Measurements from ENCODE around the gene CDH26. TPM values are rescaled to one million over a fixed set of nuclear protein-coding genes. Genes with fewer than 3 reads are reported as not detected.

The CDH26 gene
- total RNA-seq, 6 experiments from 2014 or later = 0.17 to 0.27 TPM; not detected in 4

GRCh38 chr20:59985164-59985563 lies 26.9 kb downstream of the CDH26 start:
- no peak for DNase-seq
- H3K4me1 Mint-ChIP-seq (ENCODE audit: low read depth) = peaks cover 19% of the 10 kb centered on the region
- H3K9me3 Mint-ChIP-seq = no peaks in the 10 kb centered on the region
- H3K36me3 Mint-ChIP-seq (ENCODE audit: low read depth) = no peaks in the 10 kb centered on the region
- peaks cover 15% of the 10 kb centered on the region for H3K27me3 Mint-ChIP-seq (ENCODE audit: insufficient read depth)
- H3K27ac Mint-ChIP-seq = no peak overlapping the region
- no peak overlapping the region for H3K4me3 Mint-ChIP-seq
- TF ChIP-seq, protein P1, sequence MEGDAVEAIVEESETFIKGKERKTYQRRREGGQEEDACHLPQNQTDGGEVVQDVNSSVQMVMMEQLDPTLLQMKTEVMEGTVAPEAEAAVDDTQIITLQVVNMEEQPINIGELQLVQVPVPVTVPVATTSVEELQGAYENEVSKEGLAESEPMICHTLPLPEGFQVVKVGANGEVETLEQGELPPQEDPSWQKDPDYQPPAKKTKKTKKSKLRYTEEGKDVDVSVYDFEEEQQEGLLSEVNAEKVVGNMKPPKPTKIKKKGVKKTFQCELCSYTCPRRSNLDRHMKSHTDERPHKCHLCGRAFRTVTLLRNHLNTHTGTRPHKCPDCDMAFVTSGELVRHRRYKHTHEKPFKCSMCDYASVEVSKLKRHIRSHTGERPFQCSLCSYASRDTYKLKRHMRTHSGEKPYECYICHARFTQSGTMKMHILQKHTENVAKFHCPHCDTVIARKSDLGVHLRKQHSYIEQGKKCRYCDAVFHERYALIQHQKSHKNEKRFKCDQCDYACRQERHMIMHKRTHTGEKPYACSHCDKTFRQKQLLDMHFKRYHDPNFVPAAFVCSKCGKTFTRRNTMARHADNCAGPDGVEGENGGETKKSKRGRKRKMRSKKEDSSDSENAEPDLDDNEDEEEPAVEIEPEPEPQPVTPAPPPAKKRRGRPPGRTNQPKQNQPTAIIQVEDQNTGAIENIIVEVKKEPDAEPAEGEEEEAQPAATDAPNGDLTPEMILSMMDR (IDR thresholded peaks at IDR 0.05) = no peak

DNA sequence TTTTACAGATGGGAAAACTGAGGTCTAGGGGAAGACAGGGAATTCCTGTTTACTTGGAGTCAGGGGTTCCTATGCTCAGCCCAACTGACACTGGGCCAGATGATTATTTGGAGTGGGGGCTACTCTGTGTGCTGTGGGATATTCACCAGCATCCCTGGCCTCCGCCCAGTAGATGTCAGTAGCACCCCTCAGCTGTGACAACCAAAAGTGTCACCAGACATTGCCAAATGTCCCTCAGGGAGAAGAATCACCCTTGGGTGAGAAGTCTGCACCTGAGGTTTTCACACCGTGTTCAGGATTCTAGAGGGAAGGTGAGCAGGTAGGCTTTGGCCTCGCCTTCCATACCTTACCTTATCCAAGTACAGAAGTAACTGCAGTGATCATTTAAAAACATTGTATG lies 27.6 kb downstream of the CDH26 start:
- DNase-seq = no peak
- Mint-ChIP-seq H3K36me3 (ENCODE audit: low read depth) (no peaks in the 10 kb centered on the region), H3K27ac (no peak overlapping the region), H3K9me3 (no peaks in the 10 kb centered on the region), H3K4me1 (ENCODE audit: low read depth) (peaks cover 19% of the 10 kb centered on the region), H3K4me3 (no peak overlapping the region), H3K27me3 (ENCODE audit: insufficient read depth) (peaks cover 20% of the 10 kb centered on the region)
- TF ChIP-seq, protein P1 (IDR thresholded peaks at IDR 0.05) = peak; percentile 13; the same call in 1 of the 2 replicates

DNA sequence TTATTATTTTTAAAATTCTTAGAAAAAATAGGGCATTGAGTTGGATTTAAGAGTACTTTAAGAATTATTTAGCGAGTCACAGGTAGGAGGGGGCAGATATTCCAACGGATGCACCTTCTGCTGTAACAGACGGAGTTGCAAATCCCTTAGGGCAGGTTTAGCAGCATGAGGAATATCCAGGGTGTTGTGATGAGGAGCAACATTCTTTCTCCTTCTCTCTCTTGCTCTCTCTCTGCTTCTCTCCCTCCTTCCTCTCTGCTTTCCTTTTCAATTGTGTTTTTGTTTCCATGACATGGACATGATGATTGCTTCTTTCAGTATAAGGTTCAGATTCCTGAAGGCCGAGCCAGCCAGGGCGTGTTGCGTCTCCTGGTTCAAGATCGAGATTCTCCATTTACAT lies 28.9 kb downstream of the CDH26 start:
- H3K9me3 Mint-ChIP-seq = no peaks in the 10 kb centered on the region
- TF ChIP-seq, protein P1 (IDR thresholded peaks at IDR 0.05) = no peak
- H3K27me3 Mint-ChIP-seq (ENCODE audit: insufficient read depth) = peaks cover 20% of the 10 kb centered on the region
- no peak overlapping the region for H3K4me3 Mint-ChIP-seq
- H3K27ac Mint-ChIP-seq = no peak overlapping the region
- no peak for DNase-seq
- peaks cover 29% of the 10 kb centered on the region for H3K4me1 Mint-ChIP-seq (ENCODE audit: low read depth)
- no peaks in the 10 kb centered on the region for H3K36me3 Mint-ChIP-seq (ENCODE audit: low read depth)

DNA sequence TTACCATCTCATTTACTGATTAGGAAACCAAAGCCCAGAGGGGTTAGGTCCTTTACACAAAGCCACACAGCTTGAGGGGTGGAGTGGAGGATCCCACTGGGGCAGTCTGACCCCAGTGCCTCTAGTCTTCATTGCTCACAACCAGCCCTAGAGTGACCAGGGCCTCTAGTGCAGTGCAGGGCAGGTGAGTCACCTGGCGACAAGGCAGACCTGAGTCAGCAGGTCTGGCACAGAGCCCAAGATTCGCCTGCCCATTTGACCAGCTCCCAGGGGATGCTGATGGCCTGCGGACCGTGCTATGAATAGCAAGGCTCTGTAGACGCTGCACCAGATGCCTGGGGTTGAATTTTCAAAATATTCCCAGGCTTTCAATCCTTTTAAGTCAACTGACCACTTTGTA lies 29.9 kb downstream of the CDH26 start:
- peak; percentile 32 for DNase-seq
- peaks cover 17% of the 10 kb centered on the region for H3K27me3 Mint-ChIP-seq (ENCODE audit: insufficient read depth)
- H3K9me3 Mint-ChIP-seq = no peaks in the 10 kb centered on the region
- no peak overlapping the region for H3K27ac Mint-ChIP-seq
- TF ChIP-seq, protein P1 (IDR thresholded peaks at IDR 0.05) = no peak
- peaks cover 35% of the 10 kb centered on the region for H3K4me1 Mint-ChIP-seq (ENCODE audit: low read depth)
- H3K4me3 Mint-ChIP-seq = no peak overlapping the region
- H3K36me3 Mint-ChIP-seq (ENCODE audit: low read depth) = no peaks in the 10 kb centered on the region

DNA sequence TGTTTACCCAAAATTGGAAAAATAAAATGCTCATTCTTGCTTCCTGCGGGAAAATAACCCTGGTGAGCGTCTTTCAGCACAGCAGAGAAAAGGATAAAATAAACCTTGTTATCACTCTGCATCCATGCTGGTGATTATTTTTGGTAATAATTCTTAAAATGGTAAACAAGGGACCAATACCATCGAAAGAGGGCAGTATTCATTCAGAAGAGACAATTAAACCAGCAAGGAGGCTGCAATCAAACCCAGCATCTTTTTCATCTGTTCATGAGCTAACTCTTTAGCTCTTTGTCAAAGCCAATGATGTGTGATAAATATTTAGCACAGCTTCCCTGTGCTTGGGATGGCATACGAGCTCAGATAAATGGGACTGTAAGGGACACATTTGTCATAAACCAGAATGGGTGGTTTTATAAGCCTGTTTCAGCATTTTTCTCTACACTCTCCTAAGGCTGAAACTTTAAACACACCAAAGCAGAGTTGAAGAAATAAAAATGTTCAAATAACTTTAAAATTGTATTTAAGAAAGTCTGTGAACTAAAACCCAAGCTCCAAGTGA lies 34.4 kb downstream of the CDH26 start:
- peak; percentile 30 for DNase-seq
- H3K27ac Mint-ChIP-seq = no peak overlapping the region
- H3K4me1 Mint-ChIP-seq (ENCODE audit: low read depth) = peaks cover 43% of the 10 kb centered on the region
- peaks cover 26% of the 10 kb centered on the region for H3K27me3 Mint-ChIP-seq (ENCODE audit: insufficient read depth)
- TF ChIP-seq, protein P1 (IDR thresholded peaks at IDR 0.05) = peak; percentile 70
- H3K4me3 Mint-ChIP-seq = no peak overlapping the region
- no peaks in the 10 kb centered on the region for H3K9me3 Mint-ChIP-seq
- H3K36me3 Mint-ChIP-seq (ENCODE audit: low read depth) = no peaks in the 10 kb centered on the region
